ENCODE data around the gene MLC1.

Gene MLC1

DNA sequence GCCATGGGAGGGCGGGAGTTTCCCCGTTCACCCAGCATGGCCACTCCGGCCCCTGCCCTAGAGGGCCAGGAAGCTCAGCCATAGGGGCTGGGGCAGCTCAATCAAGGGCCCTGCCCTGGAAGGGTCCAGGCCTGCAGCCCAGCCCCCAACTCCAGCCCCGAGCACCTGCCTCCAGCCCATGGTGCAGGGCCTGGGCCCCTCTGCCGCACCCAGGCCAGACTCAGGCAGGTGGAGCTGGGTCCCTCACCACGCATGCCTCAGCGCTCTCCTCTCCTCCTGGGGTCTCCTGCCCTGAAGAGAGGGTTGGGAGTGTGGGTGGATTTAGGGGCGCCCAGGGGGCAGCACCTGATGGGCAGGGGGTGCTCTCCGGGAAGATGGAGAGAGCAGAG is 13.1 kb downstream of the MLC1 start:
- H3K4me3 ChIP-seq (ENCODE audit: low read depth, low read length): no peak overlapping the region
- no peak for DNase-seq (ENCODE audit: low read depth)
- TF ChIP-seq CTCF (IDR thresholded peaks at IDR 0.05; ENCODE audit: insufficient read depth, low read depth, low read length, missing control alignments): no peak

GRCh38 chr22:50071432-50072166 is 13.6 kb downstream of the MLC1 start:
- no peak overlapping the region for H3K4me3 ChIP-seq (ENCODE audit: low read depth, low read length)
- DNase-seq (ENCODE audit: low read depth): no peak
- TF ChIP-seq CTCF (IDR thresholded peaks at IDR 0.05; ENCODE audit: insufficient read depth, low read depth, low read length, missing control alignments): no peak

DNA sequence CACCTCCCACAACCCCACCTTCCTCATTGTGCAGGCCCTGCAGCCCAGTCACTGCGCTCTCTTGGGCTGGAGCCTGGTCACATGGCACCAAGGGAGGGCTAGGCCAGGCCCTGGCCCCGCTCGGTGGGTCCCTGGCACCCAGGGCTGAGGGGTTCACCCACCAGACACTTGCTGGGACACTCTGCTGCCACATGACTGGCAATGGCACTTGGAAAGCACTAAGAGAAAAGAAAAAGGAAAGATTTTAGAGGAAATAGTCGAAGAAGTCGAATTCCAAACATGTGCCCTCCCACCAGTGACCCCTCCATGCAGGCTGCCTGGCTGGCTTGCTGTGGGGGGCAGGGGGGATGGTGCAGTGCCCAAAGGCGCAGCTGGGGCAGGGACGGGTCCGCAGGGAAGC is 14.9 kb downstream of the MLC1 start:
- no peak for TF ChIP-seq CTCF (IDR thresholded peaks at IDR 0.05; ENCODE audit: insufficient read depth, low read depth, low read length, missing control alignments)
- DNase-seq (ENCODE audit: low read depth): no peak
- no peak overlapping the region for H3K4me3 ChIP-seq (ENCODE audit: low read depth, low read length)

DNA sequence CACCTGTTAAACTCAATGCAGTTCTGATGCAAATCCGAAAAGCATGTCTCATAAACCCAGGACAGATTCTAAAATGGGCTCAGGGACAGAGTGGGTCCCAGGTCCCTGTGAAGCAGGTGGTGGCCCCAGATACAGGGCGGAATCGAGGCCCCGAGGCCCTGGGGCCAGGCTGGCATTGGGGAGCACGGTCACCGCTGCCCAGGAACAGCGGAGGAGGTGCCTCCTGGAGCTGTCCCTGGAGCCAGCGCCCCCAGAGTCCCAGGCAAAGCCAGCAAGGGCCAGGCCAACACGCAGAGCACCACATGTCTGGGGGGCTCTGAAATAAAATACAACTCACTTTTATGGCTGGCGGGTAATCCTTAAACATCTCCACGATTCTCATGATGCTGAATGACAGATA is 17.1 kb downstream of the MLC1 start:
- H3K4me3 ChIP-seq (ENCODE audit: low read depth, low read length): no peak overlapping the region
- TF ChIP-seq CTCF (IDR thresholded peaks at IDR 0.05; ENCODE audit: insufficient read depth, low read depth, low read length, missing control alignments): no peak
- no peak for DNase-seq (ENCODE audit: low read depth)

DNA sequence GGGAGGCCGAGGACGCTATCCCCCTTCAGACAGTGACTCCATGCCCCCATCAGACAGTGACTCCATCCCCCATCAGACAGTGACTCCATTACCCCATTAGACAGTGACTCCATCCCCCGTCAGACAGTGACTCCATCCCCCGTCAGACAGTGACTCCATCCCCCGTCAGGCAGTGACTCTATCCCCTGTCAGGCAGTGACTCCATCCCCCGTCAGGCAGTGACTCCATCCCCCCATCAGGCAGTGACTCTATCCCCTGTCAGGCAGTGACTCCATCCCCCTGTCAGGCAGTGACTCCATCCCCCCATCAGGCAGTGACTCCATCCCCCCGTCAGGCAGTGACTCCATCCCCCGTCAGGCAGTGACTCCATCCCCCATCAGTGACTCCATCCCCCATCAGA is 18.0 kb downstream of the MLC1 start:
- no peak for TF ChIP-seq CTCF (IDR thresholded peaks at IDR 0.05; ENCODE audit: insufficient read depth, low read depth, low read length, missing control alignments)
- no peak for DNase-seq (ENCODE audit: low read depth)
- H3K4me3 ChIP-seq (ENCODE audit: low read depth, low read length): no peak overlapping the region

DNA sequence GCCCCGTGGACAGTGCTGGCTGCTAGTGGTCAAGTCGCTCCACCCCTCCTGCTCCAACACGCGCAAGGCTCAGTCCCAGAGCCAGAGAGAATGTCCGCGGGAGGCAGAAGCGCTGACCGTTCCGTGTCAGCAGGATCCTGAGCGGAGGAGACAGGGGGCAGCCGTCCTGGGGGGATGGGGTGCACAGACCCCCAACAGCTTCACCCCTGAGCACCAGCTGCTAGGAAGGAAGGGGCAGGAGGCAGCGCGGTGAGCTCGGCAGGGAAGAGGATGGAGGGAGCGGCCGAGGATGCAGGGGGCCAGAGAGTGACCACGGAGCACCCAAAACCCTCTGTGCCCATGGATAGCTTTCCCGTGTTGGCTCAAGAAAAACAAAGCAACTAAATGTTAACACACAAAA is 20.8 kb downstream of the MLC1 start:
- DNase-seq (ENCODE audit: low read depth): no peak
- no peak for TF ChIP-seq CTCF (IDR thresholded peaks at IDR 0.05; ENCODE audit: insufficient read depth, low read depth, low read length, missing control alignments)
- no peak overlapping the region for H3K4me3 ChIP-seq (ENCODE audit: low read depth, low read length)
